ENCODE data around the gene TACR1. TPM values are rescaled to one million over a fixed set of nuclear protein-coding genes. Genes with fewer than 3 reads are reported as not detected.
A peak's percentile ranks its signal among the peaks of the same experiment; 100 is the strongest.
"Not testable (repeated sequence)": the region's sequence is repeated elsewhere in the genome, so short reads cannot be mapped to it uniquely, and the experiment has no call there.

Gene TACR1, protein sequence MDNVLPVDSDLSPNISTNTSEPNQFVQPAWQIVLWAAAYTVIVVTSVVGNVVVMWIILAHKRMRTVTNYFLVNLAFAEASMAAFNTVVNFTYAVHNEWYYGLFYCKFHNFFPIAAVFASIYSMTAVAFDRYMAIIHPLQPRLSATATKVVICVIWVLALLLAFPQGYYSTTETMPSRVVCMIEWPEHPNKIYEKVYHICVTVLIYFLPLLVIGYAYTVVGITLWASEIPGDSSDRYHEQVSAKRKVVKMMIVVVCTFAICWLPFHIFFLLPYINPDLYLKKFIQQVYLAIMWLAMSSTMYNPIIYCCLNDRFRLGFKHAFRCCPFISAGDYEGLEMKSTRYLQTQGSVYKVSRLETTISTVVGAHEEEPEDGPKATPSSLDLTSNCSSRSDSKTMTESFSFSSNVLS
- total RNA-seq, result 1 to 10 TPM in 3 of 4 donors, under 1 TPM in 1; 0.37 to 6.7 (median 5.2) TPM

DNA sequence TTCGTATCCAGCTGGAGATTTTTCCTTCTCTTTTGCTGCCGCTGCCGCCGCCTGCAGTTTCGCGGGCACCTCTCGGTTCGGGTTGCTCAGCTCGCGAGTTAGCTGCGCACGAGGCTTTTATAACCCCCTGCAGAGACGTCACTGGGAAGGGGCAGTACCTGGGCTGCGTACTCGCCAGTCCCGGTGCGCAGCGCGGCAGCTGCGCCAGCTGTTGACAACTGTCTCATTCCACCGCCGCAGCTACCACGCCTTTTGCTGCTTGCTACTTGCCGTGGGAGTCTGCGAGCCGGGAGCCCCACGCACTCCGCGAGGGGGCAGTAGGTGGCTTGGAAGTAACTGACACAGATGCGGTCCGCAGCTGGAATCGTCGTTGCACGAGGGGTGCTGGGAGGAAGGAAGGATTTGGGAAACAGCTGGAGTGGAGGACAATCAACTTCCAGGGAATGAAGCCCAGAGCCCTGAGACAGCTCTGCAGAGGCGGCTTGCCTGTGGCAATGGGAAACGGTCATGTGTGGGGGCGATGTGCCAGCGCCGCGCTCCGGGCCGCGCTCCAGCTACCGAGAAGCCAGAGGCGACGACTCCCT lies at the start of gene TACR1:
TSS of gene TACR1 (minus strand) at position 93 of the 584 bp plus-strand sequence. CDS start 586 bp downstream, outside the sequence.
- TF ChIP-seq, protein P1, sequence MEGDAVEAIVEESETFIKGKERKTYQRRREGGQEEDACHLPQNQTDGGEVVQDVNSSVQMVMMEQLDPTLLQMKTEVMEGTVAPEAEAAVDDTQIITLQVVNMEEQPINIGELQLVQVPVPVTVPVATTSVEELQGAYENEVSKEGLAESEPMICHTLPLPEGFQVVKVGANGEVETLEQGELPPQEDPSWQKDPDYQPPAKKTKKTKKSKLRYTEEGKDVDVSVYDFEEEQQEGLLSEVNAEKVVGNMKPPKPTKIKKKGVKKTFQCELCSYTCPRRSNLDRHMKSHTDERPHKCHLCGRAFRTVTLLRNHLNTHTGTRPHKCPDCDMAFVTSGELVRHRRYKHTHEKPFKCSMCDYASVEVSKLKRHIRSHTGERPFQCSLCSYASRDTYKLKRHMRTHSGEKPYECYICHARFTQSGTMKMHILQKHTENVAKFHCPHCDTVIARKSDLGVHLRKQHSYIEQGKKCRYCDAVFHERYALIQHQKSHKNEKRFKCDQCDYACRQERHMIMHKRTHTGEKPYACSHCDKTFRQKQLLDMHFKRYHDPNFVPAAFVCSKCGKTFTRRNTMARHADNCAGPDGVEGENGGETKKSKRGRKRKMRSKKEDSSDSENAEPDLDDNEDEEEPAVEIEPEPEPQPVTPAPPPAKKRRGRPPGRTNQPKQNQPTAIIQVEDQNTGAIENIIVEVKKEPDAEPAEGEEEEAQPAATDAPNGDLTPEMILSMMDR (IDR thresholded peaks at IDR 0.05), result no peak
- peak; percentile 40 for DNase-seq (ENCODE audit: low spot score)
- ATAC-seq (ENCODE audit: low FRiP score), result peak; percentile 23

DNA sequence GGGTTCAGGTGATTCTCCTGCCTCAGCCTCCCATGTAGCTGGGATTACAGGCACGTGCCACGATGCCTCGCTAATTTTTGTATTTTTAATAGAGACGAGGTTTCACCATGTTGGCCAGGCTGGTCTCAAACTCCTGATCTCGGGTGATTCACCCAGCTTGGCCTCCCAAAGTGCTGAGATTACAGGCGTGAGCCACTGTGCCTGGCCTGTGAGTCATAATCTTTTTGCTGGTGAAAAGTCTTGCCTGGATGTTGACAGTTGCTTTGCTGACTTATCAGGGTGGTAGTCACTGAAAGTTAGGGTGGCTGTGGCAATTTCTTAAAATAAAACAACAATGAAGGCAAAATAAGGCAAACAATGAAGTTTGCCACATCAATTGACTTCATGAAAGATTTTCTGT lies 49.3 kb upstream of the TACR1 start:
- ATAC-seq (ENCODE audit: low FRiP score); DNase-seq (ENCODE audit: low spot score): not testable (repeated sequence)

DNA sequence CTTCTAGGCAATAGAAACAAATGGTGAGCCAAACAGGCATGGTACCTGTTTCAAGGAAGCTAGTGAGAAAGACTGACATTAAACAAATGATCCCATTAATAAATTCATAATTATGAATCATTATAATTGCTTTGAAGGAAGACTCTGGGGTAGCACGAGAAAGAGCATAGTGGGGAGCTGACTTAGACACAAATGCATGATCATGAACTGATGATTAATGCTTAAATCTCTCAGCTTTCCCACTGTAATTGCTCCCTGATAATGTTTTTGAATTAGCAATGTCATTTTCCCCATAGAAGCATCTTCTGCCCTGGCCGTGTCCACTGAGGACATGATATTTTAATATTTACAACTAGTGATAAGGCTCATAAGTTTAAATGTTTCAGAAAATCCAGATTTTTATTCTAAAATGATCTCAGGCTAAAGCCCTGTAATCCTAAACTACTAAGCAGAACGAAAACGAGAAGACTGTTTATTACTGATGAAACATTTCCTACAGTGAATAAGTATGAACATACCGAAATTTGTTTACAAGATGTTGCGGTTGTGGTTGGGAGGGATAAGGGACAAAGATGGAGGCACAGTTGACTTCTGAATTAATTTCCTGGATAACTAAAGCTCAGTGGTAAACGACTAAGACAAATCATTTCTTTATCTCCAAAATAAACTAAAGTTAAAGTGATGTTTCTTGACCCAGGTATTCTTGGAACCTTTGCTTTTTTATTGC lies 47.3 kb upstream of the TACR1 start:
- TF ChIP-seq, protein P1 (IDR thresholded peaks at IDR 0.05), result no peak
- DNase-seq (ENCODE audit: low spot score) (no peak), ATAC-seq (ENCODE audit: low FRiP score) (no peak)

DNA sequence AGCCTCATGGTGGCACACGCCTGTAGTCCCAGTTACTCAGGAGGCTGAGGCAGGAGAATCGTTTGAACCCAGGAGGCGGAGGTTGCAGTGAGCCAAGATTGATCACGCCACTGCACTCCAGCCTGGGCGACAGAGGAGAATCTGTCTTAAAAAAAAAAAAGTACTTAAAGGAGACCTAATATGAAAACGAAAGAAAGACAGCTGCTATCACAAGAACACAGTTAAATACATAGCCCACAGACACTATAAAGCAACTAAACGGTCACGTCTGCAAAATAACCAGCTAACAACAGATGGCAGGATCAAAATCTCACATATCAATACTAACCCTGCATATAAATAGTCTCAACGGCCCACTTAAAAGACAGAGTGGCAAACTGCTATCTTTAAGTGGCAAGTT lies 43.9 kb upstream of the TACR1 start:
- TF ChIP-seq, protein P1 (IDR thresholded peaks at IDR 0.05), result no peak
- ATAC-seq (ENCODE audit: low FRiP score), result no peak
- DNase-seq (ENCODE audit: low spot score), result no peak

DNA sequence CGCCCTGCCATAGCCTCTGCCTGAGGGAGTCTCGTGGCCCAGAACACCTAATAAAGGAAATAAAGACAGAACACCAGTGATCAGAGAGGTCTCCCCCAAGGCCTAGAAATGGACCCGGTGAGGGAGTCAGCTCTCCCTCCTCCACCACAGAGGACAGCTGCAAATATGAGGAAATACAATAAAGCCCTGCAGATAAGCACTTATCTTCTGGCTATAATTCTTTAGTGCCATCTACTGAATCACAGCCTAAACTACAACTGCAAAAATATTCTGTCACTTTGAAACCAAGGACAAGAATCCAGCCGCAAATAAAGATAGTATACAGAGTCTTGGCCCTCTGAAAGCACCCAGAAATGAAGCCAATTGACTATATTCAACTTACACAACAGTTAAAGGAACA lies 42.4 kb upstream of the TACR1 start:
- TF ChIP-seq, protein P1 (IDR thresholded peaks at IDR 0.05), result no peak
- DNase-seq (ENCODE audit: low spot score), result no peak
- ATAC-seq (ENCODE audit: low FRiP score), result no peak

DNA sequence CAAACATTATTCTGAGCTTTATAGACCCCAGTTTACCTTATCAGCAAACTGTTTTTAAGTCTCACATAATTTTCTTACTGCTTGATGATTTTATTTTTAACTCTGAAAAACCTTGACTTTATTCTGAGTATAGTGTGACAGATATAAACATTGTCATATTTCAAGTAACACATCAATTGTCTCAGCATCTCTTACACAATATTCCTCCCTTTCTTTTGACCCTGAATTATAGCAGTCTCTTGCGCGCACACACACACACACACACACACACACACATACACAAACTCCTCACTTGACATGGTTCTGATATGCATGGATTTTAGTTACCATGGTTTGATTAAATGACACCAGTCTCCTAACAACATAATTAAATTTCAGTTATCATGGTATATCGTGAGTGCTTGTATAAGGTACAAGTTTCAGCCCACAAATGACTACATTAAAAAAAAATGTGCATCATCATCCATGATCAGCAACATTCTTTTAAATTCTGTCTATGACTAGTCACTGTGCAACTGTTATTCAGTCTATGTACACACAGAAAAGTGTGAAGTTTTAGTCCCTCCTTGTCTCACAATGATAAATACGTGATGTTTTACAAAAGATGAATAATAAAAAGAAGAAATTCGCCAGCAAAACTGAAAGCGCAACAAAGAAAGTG lies 39.5 kb upstream of the TACR1 start:
- TF ChIP-seq, protein P1 (IDR thresholded peaks at IDR 0.05), result no peak
- DNase-seq (ENCODE audit: low spot score), result no peak

DNA sequence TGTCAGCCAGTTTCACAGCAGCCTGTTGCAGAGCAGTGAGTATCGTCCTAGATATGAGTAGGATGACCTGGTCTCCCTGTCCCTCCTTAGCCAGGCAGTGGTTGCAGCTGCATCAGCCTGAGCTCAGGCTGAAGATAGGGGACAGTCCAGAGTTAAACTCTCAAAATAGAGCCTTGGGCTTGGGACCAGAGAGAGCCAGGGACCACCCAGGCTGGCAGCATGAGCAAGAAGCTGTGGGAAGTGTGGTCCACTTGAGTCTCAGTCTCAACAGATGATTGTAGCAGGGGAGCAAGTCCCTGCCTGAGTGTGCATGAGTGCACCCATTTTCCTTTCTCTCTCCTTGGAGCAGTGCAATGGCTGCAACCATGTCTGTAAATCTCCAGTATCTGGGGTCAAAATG lies 38.0 kb upstream of the TACR1 start:
- DNase-seq (ENCODE audit: low spot score), result no peak
- ATAC-seq (ENCODE audit: low FRiP score), result no peak
- TF ChIP-seq, protein P1 (IDR thresholded peaks at IDR 0.05), result no peak

More for the DNA sequence above, 39.5 kb upstream of the TACR1 start:
- ATAC-seq (ENCODE audit: low FRiP score), result no peak

Measured in omental fat pad (tissue), 4 donors.